KMS-11 (cell line): Measurements from ENCODE around the gene TMEM125.

Source experiments
- H2AFZ ChIP-seq: fragments of 200-600 bp; sonication (generic); 2 replicates; pipeline ENCODE4 v1.6.1; 2016; ENCODE audit warnings: antibody characterized with exemption, mixed run types, low read depth
- H3K27ac ChIP-seq: fragments of 200-600 bp; sonication (generic); 2 replicates; pipeline ENCODE4 v1.6.1; 2016; ENCODE audit warnings: mild to moderate bottlenecking, mixed run types
- H3K27me3 ChIP-seq: fragments of 200-600 bp; sonication (generic); 2 replicates; pipeline ENCODE4 v1.6.1; 2017; ENCODE audit warnings: mild to moderate bottlenecking, low read depth, mixed run types, moderate library complexity; ENCODE audit not compliant: insufficient read depth
- H3K36me3 ChIP-seq: fragments of 200-600 bp; sonication (generic); 2 replicates; pipeline ENCODE4 v1.6.1; 2017; ENCODE audit warnings: mild to moderate bottlenecking, mixed run types; ENCODE audit not compliant: insufficient read depth
- H3K4me1 ChIP-seq: fragments of 200-600 bp; sonication (generic); 2 replicates; pipeline ENCODE4 v1.6.1; 2016; ENCODE audit warnings: mild to moderate bottlenecking, low read depth, mixed run types; ENCODE audit not compliant: poor library complexity, severe bottlenecking
- H3K4me2 ChIP-seq: fragments of 200-600 bp; sonication (generic); 2 replicates; pipeline ENCODE4 v1.7.0; 2016; ENCODE audit warnings: mild to moderate bottlenecking, mixed run types
- H3K4me3 ChIP-seq: fragments of 200-600 bp; sonication (generic); IDR thresholded peaks from 2 replicates; pipeline ENCODE4 v1.6.1; 2017; ENCODE audit warnings: low read depth, low read length, mixed read lengths; ENCODE audit not compliant: insufficient read depth
- H3K79me2 ChIP-seq: fragments of 200-600 bp; sonication (generic); 2 replicates; pipeline ENCODE4 v1.6.1; 2016; ENCODE audit warnings: low read depth, mixed run types; ENCODE audit not compliant: insufficient read depth
- H3K9ac ChIP-seq: fragments of 200-600 bp; sonication (generic); 2 replicates; pipeline ENCODE4 v1.6.1; 2016; ENCODE audit warnings: mild to moderate bottlenecking, mixed run types
- H4K20me1 ChIP-seq: fragments of 200-600 bp; sonication (generic); 2 replicates; pipeline ENCODE4 v1.6.1; 2016; ENCODE audit warnings: mild to moderate bottlenecking, mixed run types; ENCODE audit not compliant: insufficient read depth
- CTCF ChIP-seq: fragments of 200-600 bp; sonication (generic); conservative IDR thresholded peaks from 2 replicates; pipeline ENCODE4 v1.6.1; 2017; ENCODE audit warnings: low read depth, mild to moderate bottlenecking, antibody characterized with exemption, low read length, moderate library complexity, mixed read lengths

Gene TMEM125

GRCh38 chr1:43279666-43280065 lies 9.9 kb downstream of the TMEM125 start:
- Histone ChIP-seq H3K4me1 (no peaks in the 10 kb centered on the region), H3K27me3 (no peaks in the 10 kb centered on the region), H2AFZ (no peak overlapping the region), H3K79me2 (no peaks in the 10 kb centered on the region), H3K36me3 (no peaks in the 10 kb centered on the region), H3K27ac (no peak overlapping the region), H3K4me3 (no peak overlapping the region), H3K4me2 (no peak overlapping the region), H3K9ac (no peak overlapping the region), H4K20me1 (no peaks in the 10 kb centered on the region)
- no peak for TF ChIP-seq CTCF

GRCh38 chr1:43280692-43281091 lies 10.9 kb downstream of the TMEM125 start:
- no peak overlapping the region for H3K4me3 ChIP-seq
- no peaks in the 10 kb centered on the region for H3K79me2 ChIP-seq
- no peaks in the 10 kb centered on the region for H3K36me3 ChIP-seq
- no peak overlapping the region for H3K27ac ChIP-seq
- H3K4me2 ChIP-seq, result no peak overlapping the region
- TF ChIP-seq CTCF, result no peak
- H4K20me1 ChIP-seq, result no peaks in the 10 kb centered on the region
- no peak overlapping the region for H2AFZ ChIP-seq
- H3K27me3 ChIP-seq, result no peaks in the 10 kb centered on the region
- no peak overlapping the region for H3K9ac ChIP-seq
- H3K4me1 ChIP-seq, result no peaks in the 10 kb centered on the region

GRCh38 chr1:43282220-43283195 lies 12.7 kb downstream of the TMEM125 start:
- no peak overlapping the region for H3K4me2 ChIP-seq
- no peaks in the 10 kb centered on the region for H3K79me2 ChIP-seq
- H3K36me3 ChIP-seq, result no peaks in the 10 kb centered on the region
- H3K27me3 ChIP-seq, result no peaks in the 10 kb centered on the region
- H2AFZ ChIP-seq, result no peak overlapping the region
- H3K4me1 ChIP-seq, result no peaks in the 10 kb centered on the region
- no peak overlapping the region for H3K27ac ChIP-seq
- no peak for TF ChIP-seq CTCF
- H3K9ac ChIP-seq, result no peak overlapping the region
- no peaks in the 10 kb centered on the region for H4K20me1 ChIP-seq
- H3K4me3 ChIP-seq, result no peak overlapping the region

- no peak for TF ChIP-seq CTCF
- Histone ChIP-seq H2AFZ (no peak overlapping the region), H3K4me3 (no peak overlapping the region), H3K27ac (no peak overlapping the region), H3K9ac (no peak overlapping the region), H3K79me2 (no peaks in the 10 kb centered on the region), H3K27me3 (no peaks in the 10 kb centered on the region), H4K20me1 (no peaks in the 10 kb centered on the region), H3K4me1 (no peaks in the 10 kb centered on the region), H3K36me3 (no peaks in the 10 kb centered on the region), H3K4me2 (no peak overlapping the region)
These were observed 14.3 kb downstream of the TMEM125 start for GRCh38 chr1:43284065-43284464.
